HL-60 (cell line): ENCODE data around the gene TSPYL2.

Experiments used
- DNase-seq, 2 experiments: peaks; one replicate each; pipeline ENCODE4 v3.0.0-alpha.2; 2010 to 2020; ENCODE audit warnings: low read depth in 1 of 2, low spot score in 1 of 2
- H3K27ac ChIP-seq: fragments of 250-450 bp; sonication (Bioruptor Pico); replicated peaks from 2 replicates; pipeline ENCODE4 v1.5.1; 2020; ENCODE audit warnings: mild to moderate bottlenecking, moderate library complexity
- H3K27me3 ChIP-seq: fragments of 250-450 bp; sonication (Bioruptor Pico); 2 replicates; pipeline ENCODE4 v1.5.1; 2021; ENCODE audit warnings: mild to moderate bottlenecking, moderate library complexity; ENCODE audit not compliant: insufficient read depth, poor library complexity, severe bottlenecking
- H3K4me3 ChIP-seq: replicated peaks from 2 replicates; pipeline ENCODE4 v1.5.1; 2011; ENCODE audit warnings: mild to moderate bottlenecking, control low read depth, low read length; ENCODE audit not compliant: insufficient read depth
- GABPA ChIP-seq: IDR thresholded peaks from 2 replicates; pipeline ENCODE4 v1.6.1; 2012; ENCODE audit warnings: low read depth
- POLR2AphosphoS5 ChIP-seq: IDR thresholded peaks from 2 replicates; pipeline ENCODE4 v1.6.1; 2012; ENCODE audit warnings: low read depth
- SPI1 ChIP-seq: IDR thresholded peaks from 2 replicates; pipeline ENCODE4 v1.6.1; 2012; ENCODE audit warnings: low read depth, mild to moderate bottlenecking, borderline replicate concordance
- TF ChIP-seq, protein P1 (sequence below): IDR thresholded peaks from one replicate; pipeline ENCODE4 v1.5.1; 2011; ENCODE audit warnings: low read length, control low read depth, inconsistent platforms; ENCODE audit not compliant: insufficient read depth
- TF ChIP-seq, protein P2 (sequence below): IDR thresholded peaks from 2 replicates; pipeline ENCODE4 v1.6.1; 2012; ENCODE audit warnings: low read depth; ENCODE audit not compliant: insufficient replicate concordance

TSPYL2 gene

DNA sequence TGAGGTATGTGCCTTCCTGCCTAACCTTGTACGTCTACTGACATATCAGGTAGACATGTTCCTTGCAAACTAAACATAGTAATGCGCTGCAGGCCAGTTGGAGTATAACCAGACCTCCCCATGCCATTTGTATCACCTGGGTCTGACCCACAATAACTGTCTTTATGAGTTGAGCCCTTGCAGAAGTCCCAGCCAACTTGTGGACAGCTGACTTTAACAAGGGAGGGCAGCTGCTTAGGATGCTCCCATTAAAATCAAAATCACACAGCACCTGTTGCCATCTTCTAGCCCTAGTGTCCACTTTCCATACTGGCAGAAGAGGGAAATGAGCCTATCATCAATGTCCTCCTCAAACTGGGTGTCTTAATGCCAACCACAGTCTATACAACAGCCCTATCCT is 53.4 kb downstream of the TSPYL2 start:
- TF ChIP-seq, protein P1, sequence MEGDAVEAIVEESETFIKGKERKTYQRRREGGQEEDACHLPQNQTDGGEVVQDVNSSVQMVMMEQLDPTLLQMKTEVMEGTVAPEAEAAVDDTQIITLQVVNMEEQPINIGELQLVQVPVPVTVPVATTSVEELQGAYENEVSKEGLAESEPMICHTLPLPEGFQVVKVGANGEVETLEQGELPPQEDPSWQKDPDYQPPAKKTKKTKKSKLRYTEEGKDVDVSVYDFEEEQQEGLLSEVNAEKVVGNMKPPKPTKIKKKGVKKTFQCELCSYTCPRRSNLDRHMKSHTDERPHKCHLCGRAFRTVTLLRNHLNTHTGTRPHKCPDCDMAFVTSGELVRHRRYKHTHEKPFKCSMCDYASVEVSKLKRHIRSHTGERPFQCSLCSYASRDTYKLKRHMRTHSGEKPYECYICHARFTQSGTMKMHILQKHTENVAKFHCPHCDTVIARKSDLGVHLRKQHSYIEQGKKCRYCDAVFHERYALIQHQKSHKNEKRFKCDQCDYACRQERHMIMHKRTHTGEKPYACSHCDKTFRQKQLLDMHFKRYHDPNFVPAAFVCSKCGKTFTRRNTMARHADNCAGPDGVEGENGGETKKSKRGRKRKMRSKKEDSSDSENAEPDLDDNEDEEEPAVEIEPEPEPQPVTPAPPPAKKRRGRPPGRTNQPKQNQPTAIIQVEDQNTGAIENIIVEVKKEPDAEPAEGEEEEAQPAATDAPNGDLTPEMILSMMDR = no peak
- TF ChIP-seq, protein P2, sequence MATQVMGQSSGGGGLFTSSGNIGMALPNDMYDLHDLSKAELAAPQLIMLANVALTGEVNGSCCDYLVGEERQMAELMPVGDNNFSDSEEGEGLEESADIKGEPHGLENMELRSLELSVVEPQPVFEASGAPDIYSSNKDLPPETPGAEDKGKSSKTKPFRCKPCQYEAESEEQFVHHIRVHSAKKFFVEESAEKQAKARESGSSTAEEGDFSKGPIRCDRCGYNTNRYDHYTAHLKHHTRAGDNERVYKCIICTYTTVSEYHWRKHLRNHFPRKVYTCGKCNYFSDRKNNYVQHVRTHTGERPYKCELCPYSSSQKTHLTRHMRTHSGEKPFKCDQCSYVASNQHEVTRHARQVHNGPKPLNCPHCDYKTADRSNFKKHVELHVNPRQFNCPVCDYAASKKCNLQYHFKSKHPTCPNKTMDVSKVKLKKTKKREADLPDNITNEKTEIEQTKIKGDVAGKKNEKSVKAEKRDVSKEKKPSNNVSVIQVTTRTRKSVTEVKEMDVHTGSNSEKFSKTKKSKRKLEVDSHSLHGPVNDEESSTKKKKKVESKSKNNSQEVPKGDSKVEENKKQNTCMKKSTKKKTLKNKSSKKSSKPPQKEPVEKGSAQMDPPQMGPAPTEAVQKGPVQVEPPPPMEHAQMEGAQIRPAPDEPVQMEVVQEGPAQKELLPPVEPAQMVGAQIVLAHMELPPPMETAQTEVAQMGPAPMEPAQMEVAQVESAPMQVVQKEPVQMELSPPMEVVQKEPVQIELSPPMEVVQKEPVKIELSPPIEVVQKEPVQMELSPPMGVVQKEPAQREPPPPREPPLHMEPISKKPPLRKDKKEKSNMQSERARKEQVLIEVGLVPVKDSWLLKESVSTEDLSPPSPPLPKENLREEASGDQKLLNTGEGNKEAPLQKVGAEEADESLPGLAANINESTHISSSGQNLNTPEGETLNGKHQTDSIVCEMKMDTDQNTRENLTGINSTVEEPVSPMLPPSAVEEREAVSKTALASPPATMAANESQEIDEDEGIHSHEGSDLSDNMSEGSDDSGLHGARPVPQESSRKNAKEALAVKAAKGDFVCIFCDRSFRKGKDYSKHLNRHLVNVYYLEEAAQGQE = no peak
- TF ChIP-seq SPI1 = no peak
- TF ChIP-seq GABPA = no peak
- TF ChIP-seq POLR2AphosphoS5 = no peak
- Histone ChIP-seq H3K4me3 (no peak overlapping the region), H3K27ac (no peak overlapping the region), H3K27me3 (no peaks in the 10 kb centered on the region)
- DNase-seq = no peak
